HCEC 1CT (cell line): ENCODE results near the gene PABPC4L.
"Not testable (repeated sequence)": the region's sequence is repeated elsewhere in the genome, so short reads cannot be mapped to it uniquely, and the experiment has no call there.

ENCODE experiments used
- DNase-seq: peaks from one replicate; pipeline ENCODE4 v3.0.0-alpha.2; 2017

Gene PABPC4L

GRCh38 chr4:134201216-134202161, at the start of gene PABPC4L:
TSS of gene PABPC4L (minus strand) at chr4:134201789. CDS start at chr4:134201019, 770 bp downstream.
- DNase-seq = no peak

GRCh38 chr4:134251322-134251721, 49.7 kb upstream of the PABPC4L start:
- DNase-seq = no peak

GRCh38 chr4:134243742-134244713, 42.4 kb upstream of the PABPC4L start:
- no peak for DNase-seq

- DNase-seq = no peak
These were observed 17.5 kb upstream of the PABPC4L start for GRCh38 chr4:134219043-134219442.

GRCh38 chr4:134216411-134216810, 14.8 kb upstream of the PABPC4L start:
- peak; percentile 25 for DNase-seq

GRCh38 chr4:134215620-134216344, 14.2 kb upstream of the PABPC4L start:
- DNase-seq = no peak

- DNase-seq = not testable (repeated sequence)
These were observed 6.4 kb upstream of the PABPC4L start for GRCh38 chr4:134207955-134208354.

GRCh38 chr4:134202166-134202956, 772 bp upstream of the PABPC4L start:
- no peak for DNase-seq

GRCh38 chr4:134200811-134201215, 776 bp downstream of the PABPC4L start:
- no peak for DNase-seq

- DNase-seq = no peak
These were observed 11.6 kb downstream of the PABPC4L start for GRCh38 chr4:134189949-134190348.

GRCh38 chr4:134189480-134189879, 12.1 kb downstream of the PABPC4L start:
- no peak for DNase-seq

GRCh38 chr4:134178706-134179105, 22.9 kb downstream of the PABPC4L start:
- no peak for DNase-seq

GRCh38 chr4:134174271-134174670, 27.3 kb downstream of the PABPC4L start:
- no peak for DNase-seq

GRCh38 chr4:134160211-134160610, 41.4 kb downstream of the PABPC4L start:
- DNase-seq = no peak

GRCh38 chr4:134154097-134154496, 47.5 kb downstream of the PABPC4L start:
- DNase-seq = no peak

GRCh38 chr4:134147941-134148340, 53.6 kb downstream of the PABPC4L start:
- no peak for DNase-seq
